Inferior parietal cortex (tissue), 1 donor: Measurements from ENCODE around the gene OMP.
A peak's percentile ranks its signal among the peaks of the same experiment; 100 is the strongest.
"Not testable (repeated sequence)": the region's sequence is repeated elsewhere in the genome, so short reads cannot be mapped to it uniquely, and the experiment has no call there.

ENCODE experiments used
- DNase-seq: peaks from one replicate; pipeline ENCODE4 v3.0.0-alpha.2; 2016; ENCODE audit errors: extremely low spot score

Gene OMP

DNA sequence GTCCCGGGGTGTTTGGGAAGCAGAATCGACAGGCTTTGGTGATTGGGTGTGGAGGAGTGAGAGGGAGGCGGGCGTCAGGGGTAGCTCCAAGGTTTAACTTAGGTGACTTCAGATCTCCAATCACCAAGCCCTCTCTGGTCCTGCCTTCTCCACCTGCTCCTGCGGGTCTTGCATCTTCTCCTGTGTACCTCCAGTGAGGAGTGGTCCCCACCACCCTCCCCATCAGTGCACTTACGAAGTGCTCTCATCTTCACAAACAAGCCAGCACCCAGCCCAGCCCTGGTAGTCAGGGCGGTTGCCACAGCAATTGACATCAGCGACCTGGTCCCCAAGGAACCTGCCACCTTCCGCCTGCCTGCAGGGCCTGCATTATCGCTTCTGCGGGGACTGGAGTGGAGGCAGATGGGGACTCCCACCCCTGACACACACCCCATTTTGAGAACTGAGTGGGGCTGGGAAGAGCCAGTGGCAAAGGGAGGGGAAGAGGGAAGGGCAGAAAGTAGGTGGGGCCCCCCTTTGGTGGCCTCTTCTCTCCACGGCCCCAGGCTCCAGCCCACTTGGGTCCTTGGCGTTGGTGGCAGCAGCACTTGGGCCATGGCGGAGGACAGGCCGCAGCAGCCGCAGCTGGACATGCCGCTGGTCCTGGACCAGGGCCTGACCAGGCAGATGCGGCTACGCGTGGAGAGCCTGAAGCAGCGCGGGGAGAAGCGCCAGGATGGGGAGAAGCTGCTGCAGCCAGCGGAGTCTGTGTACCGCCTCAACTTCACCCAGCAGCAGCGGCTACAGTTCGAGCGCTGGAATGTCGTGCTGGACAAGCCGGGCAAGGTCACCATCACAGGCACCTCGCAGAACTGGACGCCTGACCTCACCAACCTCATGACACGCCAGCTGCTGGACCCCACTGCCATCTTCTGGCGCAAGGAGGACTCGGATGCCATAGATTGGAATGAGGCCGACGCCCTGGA is at the start of gene OMP:
TSS of gene OMP (plus strand) at position 595 of the 965 bp plus-strand sequence. CDS start at position 595, 0 bp downstream.
- DNase-seq = no peak

DNA sequence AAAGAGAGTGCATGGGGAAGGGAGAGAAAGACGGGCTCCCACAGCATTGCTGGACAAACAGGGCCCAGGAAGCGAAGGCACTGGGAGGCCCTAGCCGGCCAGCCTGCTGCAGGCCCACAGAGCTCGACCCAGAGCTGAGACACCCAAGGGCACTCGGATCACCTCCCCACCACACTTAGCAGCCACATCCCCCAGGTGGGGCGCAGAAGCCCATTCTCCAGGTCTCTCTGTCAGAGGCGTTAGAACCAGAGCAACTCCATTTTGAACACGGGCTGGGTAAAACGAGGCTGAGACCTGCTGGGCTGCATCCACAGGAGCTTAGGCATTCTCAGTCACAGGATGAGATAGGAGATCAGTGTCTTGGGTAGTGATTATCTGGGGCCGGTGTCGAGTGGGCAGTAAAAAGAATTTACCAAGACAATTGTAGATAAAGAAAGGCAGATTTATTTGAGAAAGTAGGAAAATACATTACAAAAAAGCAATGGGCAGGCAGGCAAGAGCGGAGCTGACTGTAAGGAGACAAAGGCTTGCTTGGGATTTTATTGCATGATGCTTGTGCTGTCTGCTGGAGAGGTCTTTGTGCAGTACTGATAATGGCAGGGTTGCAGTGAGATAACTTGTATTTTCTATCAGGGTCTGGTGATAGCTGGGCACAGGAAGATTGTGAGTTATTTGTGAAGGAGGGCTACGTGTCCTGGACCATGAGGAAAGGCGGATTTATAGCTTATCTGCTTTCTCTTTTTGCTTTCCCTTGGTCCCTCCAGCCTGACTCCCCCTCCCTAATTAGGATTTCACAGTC is 49.2 kb upstream of the OMP start:
- no peak for DNase-seq

GRCh38 chr11:77054084-77054483 is 48.6 kb upstream of the OMP start:
- no peak for DNase-seq

DNA sequence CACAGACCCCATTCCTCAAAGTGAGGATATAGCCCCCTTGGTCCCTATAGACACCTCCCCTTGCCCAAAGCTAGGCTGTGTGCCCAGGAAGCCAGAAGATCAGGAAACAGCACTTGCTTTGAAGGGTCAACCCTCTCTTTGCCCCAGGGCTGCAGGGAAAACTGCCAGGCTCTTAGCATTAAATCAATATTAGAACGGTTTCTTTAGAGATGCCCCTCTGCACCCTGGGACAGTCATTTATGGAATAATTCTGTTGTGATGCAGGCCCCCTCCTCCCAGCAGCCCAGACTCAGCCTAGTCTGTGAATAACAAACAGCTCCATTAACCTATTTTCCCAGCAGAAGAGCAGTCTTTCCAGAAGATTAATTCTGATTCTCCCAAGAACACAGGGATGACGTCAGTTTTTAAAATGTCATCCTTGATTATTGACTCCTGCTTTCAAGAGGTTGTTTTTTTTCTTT is 47.5 kb upstream of the OMP start:
- no peak for DNase-seq

DNA sequence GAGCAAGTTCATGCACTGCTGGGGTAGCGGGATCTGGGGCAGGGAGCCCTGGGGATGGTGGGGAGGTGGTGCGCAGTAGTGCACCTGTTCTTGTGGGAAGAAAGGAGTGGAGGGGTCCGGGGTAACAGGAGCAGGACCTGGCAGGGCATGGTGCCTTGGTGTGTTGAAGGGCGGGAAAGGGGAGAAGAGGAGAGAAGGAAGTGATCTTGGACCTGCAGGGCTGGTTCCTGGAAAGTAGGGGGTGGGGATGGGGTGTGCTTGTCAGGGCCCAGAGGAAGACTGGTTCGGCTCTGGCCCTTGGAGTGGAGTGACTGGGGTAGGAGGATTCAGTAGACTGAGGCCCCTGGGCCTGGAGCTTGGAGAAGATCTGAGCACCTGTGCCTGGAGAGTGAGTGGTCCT is 46.7 kb upstream of the OMP start:
- DNase-seq = no peak

DNA sequence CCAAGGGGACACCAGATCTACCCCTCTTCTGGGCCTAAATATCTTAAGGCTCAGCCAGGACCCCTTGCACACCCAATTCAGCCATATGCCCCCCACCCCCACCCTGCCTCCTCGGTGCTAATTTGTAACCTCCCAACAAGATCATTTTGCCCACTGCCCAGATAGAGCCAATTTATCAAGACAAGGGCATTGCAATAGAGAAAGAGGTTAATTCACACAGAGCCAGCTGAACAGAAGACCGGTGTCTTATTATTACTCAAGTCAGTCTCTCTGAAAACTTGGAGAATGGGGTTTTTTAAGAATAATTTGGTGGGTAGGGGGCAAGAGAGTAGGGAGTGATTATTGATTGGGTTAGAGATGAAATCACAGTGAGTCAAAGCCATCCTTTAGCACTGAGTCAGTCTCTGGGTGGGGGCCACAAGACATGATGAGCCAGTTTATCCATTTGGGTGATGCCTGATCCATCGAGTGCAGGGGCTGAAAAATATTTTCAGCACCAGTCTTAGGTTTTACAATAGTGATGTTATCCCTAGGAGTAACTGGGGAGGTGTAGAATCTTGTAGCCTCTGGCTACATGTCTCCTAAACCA is 45.7 kb upstream of the OMP start:
- no peak for DNase-seq

- no peak for DNase-seq
Observed at GRCh38 chr11:77057938-77058474, 44.6 kb upstream of the OMP start.

DNA sequence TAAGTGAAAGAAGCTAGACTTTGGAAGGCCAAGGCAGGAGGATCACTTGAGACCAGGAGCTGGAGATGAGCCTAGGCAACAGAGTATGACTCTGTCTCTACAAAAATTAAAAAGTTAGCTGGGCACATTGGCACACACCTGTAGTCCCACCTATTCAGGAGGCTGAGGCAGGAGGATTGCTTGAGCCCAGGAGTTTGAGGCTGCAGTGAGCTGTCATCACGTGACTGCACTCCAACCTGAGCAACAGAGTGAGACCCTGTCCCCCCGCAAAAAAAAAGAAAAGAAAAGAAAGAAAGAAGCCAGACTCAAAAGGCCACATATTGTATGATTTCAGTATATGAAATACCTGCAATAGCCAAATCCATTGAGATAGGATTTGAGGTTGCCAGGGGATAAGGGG is 43.7 kb upstream of the OMP start:
- DNase-seq = no peak

GRCh38 chr11:77059806-77060205 is 42.8 kb upstream of the OMP start:
- no peak for DNase-seq

DNA sequence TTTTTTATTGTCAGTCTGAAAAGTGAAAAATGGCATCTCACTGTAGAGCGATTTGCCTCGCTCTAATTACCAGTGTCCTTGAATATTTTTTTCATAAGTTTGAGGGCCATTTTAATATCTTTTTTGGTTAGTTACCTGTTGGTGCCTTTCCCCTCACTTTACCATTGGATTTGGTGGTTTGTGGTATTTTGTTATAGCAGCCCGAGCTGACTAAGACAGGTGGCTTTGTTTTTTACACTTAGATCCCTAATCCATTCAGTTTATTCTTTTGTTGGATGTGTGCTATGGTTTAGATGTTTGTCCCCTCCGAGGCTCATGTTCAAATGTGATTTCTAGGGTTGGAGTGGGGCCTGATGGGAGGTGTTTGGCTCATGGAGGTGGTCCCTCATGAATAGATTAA is 42.4 kb upstream of the OMP start:
- DNase-seq = no peak

DNA sequence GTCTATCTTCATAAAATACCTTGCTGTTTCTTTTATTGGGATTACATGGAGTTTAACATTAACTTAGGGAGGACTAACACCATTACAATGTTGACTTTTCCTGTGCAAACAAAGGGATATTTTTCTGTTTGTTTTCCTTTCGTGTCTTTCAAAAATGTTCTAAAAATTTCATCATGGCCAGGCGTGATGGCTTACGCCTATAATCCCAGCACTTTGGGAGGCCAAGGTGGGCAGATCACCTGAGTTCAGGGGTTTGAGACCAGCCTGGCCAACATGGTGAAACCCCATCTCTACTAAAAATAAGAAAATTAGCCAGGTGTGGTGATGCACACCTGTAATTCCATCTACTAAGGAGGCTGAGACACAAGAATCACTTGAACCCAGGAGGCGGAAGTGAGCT is 41.4 kb upstream of the OMP start:
- DNase-seq = not testable (repeated sequence)

DNA sequence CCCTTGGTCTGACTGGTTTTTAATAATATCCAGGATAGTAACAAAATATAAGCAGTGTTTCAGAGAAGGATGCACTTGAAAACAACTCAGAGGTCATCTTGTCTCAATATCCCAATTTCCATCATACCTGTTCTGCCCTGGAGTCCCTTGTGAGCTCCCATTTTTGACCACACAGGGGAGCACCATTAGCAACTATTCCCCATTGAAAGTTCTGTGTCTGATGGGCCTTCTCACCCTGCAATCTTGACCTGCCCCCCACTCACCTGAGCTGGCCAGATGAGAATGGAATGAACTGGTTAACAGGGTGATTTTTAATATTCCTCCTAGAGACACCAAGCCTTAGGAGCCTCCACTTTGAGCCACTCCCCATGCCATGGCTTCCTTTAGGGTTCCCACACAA is 39.7 kb upstream of the OMP start:
- no peak for DNase-seq

- DNase-seq = no peak
Observed at GRCh38 chr11:77063407-77063806, 39.2 kb upstream of the OMP start.

- DNase-seq = no peak
Observed at GRCh38 chr11:77063861-77064260, 38.8 kb upstream of the OMP start.

DNA sequence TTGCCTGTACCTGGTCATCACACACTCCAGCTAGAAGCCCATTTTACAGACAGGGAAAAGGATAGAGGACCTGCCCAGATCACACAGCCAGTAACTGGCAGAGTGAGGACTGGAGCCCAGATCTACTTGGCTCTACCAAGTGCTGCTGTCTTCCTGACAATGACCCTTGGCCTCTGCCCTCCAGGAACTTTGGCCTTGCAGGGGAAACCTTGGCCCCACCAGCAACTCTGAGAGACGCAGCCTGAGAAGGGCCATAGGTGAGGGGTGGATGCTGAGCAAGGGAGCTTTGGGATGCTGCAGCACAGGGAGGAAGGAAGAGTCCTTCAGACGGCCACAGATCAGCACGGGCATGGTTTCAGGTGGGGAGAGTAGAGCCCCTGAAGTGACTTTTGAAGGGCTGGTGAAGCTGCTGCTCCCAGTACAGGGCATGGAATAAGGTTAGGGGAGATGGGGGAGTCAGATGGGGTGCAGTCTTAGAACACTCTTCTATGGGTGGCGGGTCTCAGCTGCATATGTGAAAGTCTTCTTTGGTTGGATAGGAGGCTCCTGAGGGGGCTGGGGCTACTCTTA is 37.9 kb upstream of the OMP start:
- no peak for DNase-seq

DNA sequence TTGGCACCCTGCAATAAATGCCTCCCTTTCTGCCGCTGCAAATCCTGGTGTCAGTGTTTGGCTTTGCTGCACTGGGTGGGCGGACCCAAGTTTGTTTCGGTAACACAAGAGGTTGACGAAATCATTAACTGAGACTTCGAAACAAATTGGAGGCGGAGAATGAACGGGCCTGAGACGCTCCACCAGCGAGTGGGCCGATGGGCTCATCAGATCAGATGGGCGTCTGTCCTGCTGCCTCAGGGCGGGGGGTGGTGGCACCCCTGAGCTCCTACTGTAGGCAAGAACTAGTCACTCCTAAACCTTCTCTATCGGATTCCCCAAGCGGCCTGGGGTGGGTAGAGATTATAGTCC is 36.8 kb upstream of the OMP start:
- peak; percentile 16 for DNase-seq

- peak; percentile 85 for DNase-seq
Observed at GRCh38 chr11:77066229-77067042, 36.2 kb upstream of the OMP start, which contains the start of gene CAPN5. Gene CAPN5 (plus strand): TSS chr11:77066971. CDS start chr11:77084887, 17,916 bp downstream.

- DNase-seq = no peak
Observed at GRCh38 chr11:77067861-77068443, 34.7 kb upstream of the OMP start.

DNA sequence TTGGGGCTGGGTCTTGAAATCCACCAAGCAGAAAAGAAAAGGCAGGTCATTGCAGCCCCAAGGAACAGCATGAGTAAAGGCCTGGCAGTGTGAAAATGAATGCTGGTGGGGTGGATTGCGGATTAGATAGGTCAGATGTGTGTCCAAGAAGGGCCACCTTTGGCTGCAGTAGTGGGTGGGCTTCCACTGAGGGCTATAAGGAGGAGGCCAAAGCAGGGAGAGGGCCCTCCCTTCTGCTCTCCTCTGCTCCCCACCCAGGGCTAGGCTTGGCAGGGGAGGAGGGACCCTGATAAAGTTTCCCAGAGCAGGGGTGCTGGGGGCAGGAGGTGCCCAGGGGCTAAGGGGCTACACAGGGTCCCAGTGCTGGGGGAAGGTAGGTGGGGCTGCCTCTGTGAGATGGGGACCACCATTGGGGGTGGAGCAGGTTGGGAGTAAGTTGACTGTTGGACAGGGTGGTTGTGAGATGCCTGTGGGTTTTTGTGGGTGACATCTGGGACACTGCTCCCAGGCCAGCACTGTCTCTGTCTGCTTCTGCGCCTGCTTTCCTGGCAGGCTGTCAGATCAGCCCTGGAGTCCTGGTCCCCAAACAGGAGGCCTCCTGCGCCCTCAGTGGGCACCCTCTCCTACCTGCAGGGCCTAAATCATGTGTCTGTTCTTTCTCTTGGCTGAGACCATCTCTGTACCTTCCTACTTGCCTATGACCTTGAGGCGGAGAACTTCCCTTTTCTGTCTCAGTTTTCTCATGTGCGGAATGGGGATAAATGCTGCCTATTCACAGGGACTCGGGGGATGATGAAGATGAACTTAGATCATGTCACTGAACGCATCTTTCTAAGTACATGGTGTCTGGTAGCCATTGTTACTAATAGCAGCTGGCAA is 33.9 kb upstream of the OMP start:
- no peak for DNase-seq
